Erythroblast (primary cell): Measurements from ENCODE around the gene PRH1.

Experiments
- GATA1 ChIP-seq: IDR thresholded peaks from 2 replicates; pipeline ENCODE4 v1.6.1; 2011; ENCODE audit warnings: low read depth, mild to moderate bottlenecking, control low read depth, low read length, moderate library complexity
- POLR2A ChIP-seq: IDR thresholded peaks from 2 replicates; pipeline ENCODE4 v1.6.1; 2011; ENCODE audit warnings: mild to moderate bottlenecking, low read length

- TF ChIP-seq POLR2A: no peak
- no peak for TF ChIP-seq GATA1
These were observed 16.9 kb upstream of the PRH1 start for GRCh38 chr12:10900972-10901371.
